Coronary artery (tissue), 2 donors: ENCODE measurements around the gene ELMO3.

Source experiments
- DNase-seq: peaks from one replicate; pipeline ENCODE4 v3.0.0-alpha.2; 2017; ENCODE audit warnings: low spot score
- H3K27ac ChIP-seq, 2 donors: fragments of 200-600 bp; sonication (generic); one replicate each; pipeline ENCODE4 v1.5.1; 2016 to 2019
- H3K4me3 ChIP-seq: fragments of 200-600 bp; sonication (generic); 2 replicates; pipeline ENCODE4 v1.5.1; 2016; ENCODE audit warnings: mild to moderate bottlenecking, moderate library complexity
- TF ChIP-seq, protein P1 (sequence below): fragments of 200-600 bp; sonication (generic); IDR thresholded peaks from one replicate; pipeline ENCODE4 v1.5.1; 2019; ENCODE audit warnings: antibody characterized with exemption

Gene ELMO3

GRCh38 chr16:67177743-67178699, 20.9 kb upstream of the ELMO3 start:
- DNase-seq, result no peak
- TF ChIP-seq, protein P1, sequence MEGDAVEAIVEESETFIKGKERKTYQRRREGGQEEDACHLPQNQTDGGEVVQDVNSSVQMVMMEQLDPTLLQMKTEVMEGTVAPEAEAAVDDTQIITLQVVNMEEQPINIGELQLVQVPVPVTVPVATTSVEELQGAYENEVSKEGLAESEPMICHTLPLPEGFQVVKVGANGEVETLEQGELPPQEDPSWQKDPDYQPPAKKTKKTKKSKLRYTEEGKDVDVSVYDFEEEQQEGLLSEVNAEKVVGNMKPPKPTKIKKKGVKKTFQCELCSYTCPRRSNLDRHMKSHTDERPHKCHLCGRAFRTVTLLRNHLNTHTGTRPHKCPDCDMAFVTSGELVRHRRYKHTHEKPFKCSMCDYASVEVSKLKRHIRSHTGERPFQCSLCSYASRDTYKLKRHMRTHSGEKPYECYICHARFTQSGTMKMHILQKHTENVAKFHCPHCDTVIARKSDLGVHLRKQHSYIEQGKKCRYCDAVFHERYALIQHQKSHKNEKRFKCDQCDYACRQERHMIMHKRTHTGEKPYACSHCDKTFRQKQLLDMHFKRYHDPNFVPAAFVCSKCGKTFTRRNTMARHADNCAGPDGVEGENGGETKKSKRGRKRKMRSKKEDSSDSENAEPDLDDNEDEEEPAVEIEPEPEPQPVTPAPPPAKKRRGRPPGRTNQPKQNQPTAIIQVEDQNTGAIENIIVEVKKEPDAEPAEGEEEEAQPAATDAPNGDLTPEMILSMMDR, result no peak
- H3K27ac ChIP-seq, result peak overlapping the region in 1 of 2 donors; percentile 61
- H3K4me3 ChIP-seq, result peak overlapping the region; percentile 67

- Histone ChIP-seq H3K27ac (no peak overlapping the region), H3K4me3 (no peak overlapping the region)
- TF ChIP-seq, protein P1, result no peak
- no peak for DNase-seq
Observed at GRCh38 chr16:67179421-67180080, 19.4 kb upstream of the ELMO3 start.

GRCh38 chr16:67180166-67180565, 18.8 kb upstream of the ELMO3 start:
- TF ChIP-seq, protein P1, result no peak
- Histone ChIP-seq H3K27ac (no peak overlapping the region), H3K4me3 (no peak overlapping the region)
- DNase-seq, result no peak

DNA sequence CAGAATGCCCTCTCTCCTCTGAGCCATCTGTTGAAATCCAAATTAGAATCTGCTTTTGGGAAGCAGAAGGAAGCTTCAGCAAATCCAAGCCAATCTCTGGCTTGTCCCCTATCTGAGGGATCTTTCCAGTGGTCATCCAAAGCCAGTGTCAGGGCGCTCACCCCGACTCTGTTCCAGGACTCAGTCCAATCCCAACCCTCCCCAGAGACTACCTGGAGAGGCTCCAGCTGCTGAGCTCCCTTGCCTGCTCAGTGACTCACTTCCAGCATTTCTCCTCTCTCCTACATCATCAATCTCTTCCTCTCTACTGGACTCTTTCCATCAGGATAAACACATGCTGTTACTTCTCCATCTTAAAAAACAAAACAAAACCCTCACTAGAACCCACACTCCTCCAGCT, 17.6 kb upstream of the ELMO3 start:
- DNase-seq, result no peak
- TF ChIP-seq, protein P1, result no peak
- Histone ChIP-seq H3K4me3 (no peak overlapping the region), H3K27ac (peak overlapping the region in 1 of 2 donors; percentile 61)

DNA sequence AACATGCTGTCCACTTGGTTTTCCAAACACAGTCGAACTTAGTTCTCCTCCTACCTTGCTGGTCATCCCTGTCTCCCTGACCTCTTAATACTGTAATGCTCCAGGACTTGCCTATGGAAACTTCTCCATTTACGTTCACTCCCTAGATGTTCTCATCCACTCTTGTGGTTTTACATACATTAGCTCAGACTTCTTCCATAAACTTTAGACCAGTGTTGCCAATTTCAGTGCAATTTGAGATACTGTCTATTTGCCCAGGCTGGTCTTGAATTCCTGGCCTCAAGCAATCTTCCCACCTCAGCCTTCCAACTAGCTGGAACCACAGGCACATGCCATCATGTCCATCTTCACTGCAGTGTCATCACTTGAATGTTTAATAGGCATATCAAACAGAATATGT, 16.6 kb upstream of the ELMO3 start:
- H3K4me3 ChIP-seq, result no peak overlapping the region
- DNase-seq, result no peak
- TF ChIP-seq, protein P1, result no peak
- no peak overlapping the region for H3K27ac ChIP-seq

- peak overlapping the region; percentile 94 to 99 for H3K27ac ChIP-seq
- peak overlapping the region; percentile 97 for H3K4me3 ChIP-seq
- TF ChIP-seq, protein P1, result no peak
- DNase-seq, result no peak
Observed at GRCh38 chr16:67183284-67183626, 15.7 kb upstream of the ELMO3 start.
